Measurements from ENCODE around the gene UBE2D3. TPM values are rescaled to one million over a fixed set of nuclear protein-coding genes. Genes with fewer than 3 reads are reported as not detected.

The UBE2D3 gene
- total RNA-seq, 2 donors from 2014 or later, result 413 to 496 TPM

- Mint-ChIP-seq H3K27ac (no peak overlapping the region), H3K36me3 (no peaks in the 10 kb centered on the region), H3K9me3 (no peaks in the 10 kb centered on the region)
- ATAC-seq (peak in 1 of 2 donors; percentile 17), DNase-seq (ENCODE audit: low spot score in 2 of 2) (no peak)
Observed at GRCh38 chr4:102781570-102781969, 45.8 kb downstream of the UBE2D3 start.

GRCh38 chr4:102780476-102781144, 46.7 kb downstream of the UBE2D3 start:
- H3K36me3 Mint-ChIP-seq, result no peaks in the 10 kb centered on the region

GRCh38 chr4:102779204-102779603, 48.1 kb downstream of the UBE2D3 start:
- Mint-ChIP-seq H3K27ac (no peak overlapping the region), H3K36me3 (no peaks in the 10 kb centered on the region), H3K9me3 (no peaks in the 10 kb centered on the region)
- DNase-seq (ENCODE audit: low spot score in 2 of 2) (no peak), ATAC-seq (no peak)

More at GRCh38 chr4:102780476-102781144, 46.7 kb downstream of the UBE2D3 start:
- no peak overlapping the region for H3K27ac Mint-ChIP-seq
- DNase-seq (ENCODE audit: low spot score in 2 of 2) (no peak), ATAC-seq (peak; percentile 69 to 74)
- no peaks in the 10 kb centered on the region for H3K9me3 Mint-ChIP-seq

GRCh38 chr4:102778720-102779119, 48.6 kb downstream of the UBE2D3 start:
- Mint-ChIP-seq H3K27ac (no peak overlapping the region), H3K9me3 (no peaks in the 10 kb centered on the region)

GRCh38 chr4:102775805-102776204, 51.5 kb downstream of the UBE2D3 start:
- DNase-seq (ENCODE audit: low spot score in 2 of 2), result no peak
- Mint-ChIP-seq H3K36me3 (no peaks in the 10 kb centered on the region), H3K27ac (no peak overlapping the region), H3K9me3 (no peaks in the 10 kb centered on the region)
- ATAC-seq, result no peak

More at GRCh38 chr4:102778720-102779119, 48.6 kb downstream of the UBE2D3 start:
- ATAC-seq (no peak), DNase-seq (ENCODE audit: low spot score in 2 of 2) (no peak)
- no peaks in the 10 kb centered on the region for H3K36me3 Mint-ChIP-seq

GRCh38 chr4:102774254-102774653, 53.1 kb downstream of the UBE2D3 start:
- Mint-ChIP-seq H3K27ac (no peak overlapping the region), H3K9me3 (no peaks in the 10 kb centered on the region), H3K36me3 (no peaks in the 10 kb centered on the region)
- no peak for DNase-seq (ENCODE audit: low spot score in 2 of 2)
- no peak for ATAC-seq

GRCh38 chr4:102772738-102773340, 54.5 kb downstream of the UBE2D3 start:
- no peak overlapping the region for H3K27ac Mint-ChIP-seq
- no peaks in the 10 kb centered on the region for H3K36me3 Mint-ChIP-seq
- H3K9me3 Mint-ChIP-seq, result no peaks in the 10 kb centered on the region
- ATAC-seq, result no peak
- DNase-seq (ENCODE audit: low spot score in 2 of 2), result no peak

- DNase-seq (ENCODE audit: low spot score in 2 of 2), result no peak
- Mint-ChIP-seq H3K9me3 (no peaks in the 10 kb centered on the region), H3K27ac (no peak overlapping the region), H3K36me3 (peaks cover 0 to 7% of the 10 kb centered on the region in 2 donors)
- no peak for ATAC-seq
Observed at GRCh38 chr4:102764901-102765300, 62.5 kb downstream of the UBE2D3 start.

- ATAC-seq (no peak), DNase-seq (ENCODE audit: low spot score in 2 of 2) (no peak)
- peaks cover 0 to 4% of the 10 kb centered on the region in 2 donors for H3K9me3 Mint-ChIP-seq
- peaks cover 14% of the 10 kb centered on the region in 2 donors for H3K36me3 Mint-ChIP-seq
- H3K27ac Mint-ChIP-seq, result no peak overlapping the region
Observed at GRCh38 chr4:102761906-102762305, 65.4 kb downstream of the UBE2D3 start.

- Mint-ChIP-seq H3K27ac (peak overlapping the region in 1 of 2 donors; percentile 93), H3K36me3 (peaks cover 14% of the 10 kb centered on the region in 2 donors), H3K9me3 (peaks cover 0 to 4% of the 10 kb centered on the region in 2 donors)
- DNase-seq (ENCODE audit: low spot score in 2 of 2) (no peak), ATAC-seq (peak; percentile 20 to 29)
Observed at GRCh38 chr4:102761296-102761701, 66.1 kb downstream of the UBE2D3 start.

- ATAC-seq (peak; percentile 93 to 96), DNase-seq (ENCODE audit: low spot score in 2 of 2) (peak; percentile 76 to 84)
- Mint-ChIP-seq H3K27ac (peak within 1 kb of the TSS; percentile 89 to 93), H3K9me3 (peaks cover 0 to 4% of the 10 kb centered on the region in 2 donors), H3K36me3 (peaks cover 14% of the 10 kb centered on the region in 2 donors)
Observed at GRCh38 chr4:102760645-102761295, 66.6 kb downstream of the UBE2D3 start, which contains the start of gene MANBA. Gene MANBA (minus strand): TSS chr4:102760968. CDS start chr4:102760894, 74 bp downstream.

GRCh38 chr4:102759831-102760644, 67.3 kb downstream of the UBE2D3 start:
- DNase-seq (ENCODE audit: low spot score in 2 of 2) (no peak), ATAC-seq (peak; percentile 28 to 62)
- Mint-ChIP-seq H3K9me3 (peaks cover 0 to 4% of the 10 kb centered on the region in 2 donors), H3K36me3 (peaks cover 14 to 21% of the 10 kb centered on the region in 2 donors), H3K27ac (peak overlapping the region; percentile 89 to 93)

- Mint-ChIP-seq H3K9me3 (peaks cover 0 to 4% of the 10 kb centered on the region in 2 donors), H3K36me3 (peaks cover 14 to 25% of the 10 kb centered on the region in 2 donors), H3K27ac (no peak overlapping the region)
- ATAC-seq (no peak), DNase-seq (ENCODE audit: low spot score in 2 of 2) (no peak)
Observed at GRCh38 chr4:102758241-102759160, 68.8 kb downstream of the UBE2D3 start.

- Mint-ChIP-seq H3K27ac (no peak overlapping the region), H3K36me3 (peaks cover 14 to 25% of the 10 kb centered on the region in 2 donors), H3K9me3 (peaks cover 0 to 4% of the 10 kb centered on the region in 2 donors)
- DNase-seq (ENCODE audit: low spot score in 2 of 2), result no peak
- ATAC-seq, result no peak
Observed at GRCh38 chr4:102757681-102758080, 69.7 kb downstream of the UBE2D3 start.

GRCh38 chr4:102754044-102754443, 73.3 kb downstream of the UBE2D3 start:
- Mint-ChIP-seq H3K36me3 (peaks cover 0 to 23% of the 10 kb centered on the region in 2 donors), H3K27ac (no peak overlapping the region), H3K9me3 (peaks cover 0 to 4% of the 10 kb centered on the region in 2 donors)
- no peak for DNase-seq (ENCODE audit: low spot score in 2 of 2)
- no peak for ATAC-seq
